HCT116 (cell line): ENCODE results near the gene MERTK.

Experiments used
- ATF3 ChIP-seq: IDR thresholded peaks from 2 replicates; pipeline ENCODE4 v1.6.1; 2012
- CBX3 ChIP-seq: IDR thresholded peaks from 2 replicates; pipeline ENCODE4 v1.6.1; 2012; ENCODE audit warnings: low read depth
- EZH2 ChIP-seq: fragments of 200-600 bp; sonication (generic); IDR thresholded peaks from 2 replicates; pipeline ENCODE4 v1.6.1; 2017; ENCODE audit warnings: antibody characterized with exemption, mixed run types
- POLR2A ChIP-seq: IDR thresholded peaks from 2 replicates; pipeline ENCODE4 v1.7.0; 2011; ENCODE audit warnings: borderline replicate concordance; ENCODE audit not compliant: insufficient read depth, insufficient read length; ENCODE audit errors: extremely low read depth
- ZFX ChIP-seq: fragments of 450-650 bp; IDR thresholded peaks from 2 replicates; pipeline ENCODE4 v1.6.1; 2017
- TF ChIP-seq, protein P1 (sequence below), 3 experiments: fragments of 200-600 bp in 1 of 3; sonication (generic) in 1 of 3; IDR thresholded peaks in 2 of 3; conservative IDR thresholded peaks in 1 of 3; 2 replicates each; pipeline ENCODE4 v1.5.1; 2012 to 2017; ENCODE audit warnings: low read depth in 2 of 3, low read length in 2 of 3, antibody characterized with exemption in 1 of 3, borderline replicate concordance in 1 of 3, control low read depth in 1 of 3, mild to moderate bottlenecking in 1 of 3, mixed read lengths in 1 of 3, mixed run types in 1 of 3, moderate library complexity in 1 of 3; ENCODE audit not compliant: insufficient read depth in 1 of 3
- TF ChIP-seq, protein P2 (sequence below): IDR thresholded peaks from 2 replicates; pipeline ENCODE4 v1.6.1; 2012; ENCODE audit warnings: low read depth

- TF ChIP-seq EZH2 = no peak
- TF ChIP-seq, protein P1, sequence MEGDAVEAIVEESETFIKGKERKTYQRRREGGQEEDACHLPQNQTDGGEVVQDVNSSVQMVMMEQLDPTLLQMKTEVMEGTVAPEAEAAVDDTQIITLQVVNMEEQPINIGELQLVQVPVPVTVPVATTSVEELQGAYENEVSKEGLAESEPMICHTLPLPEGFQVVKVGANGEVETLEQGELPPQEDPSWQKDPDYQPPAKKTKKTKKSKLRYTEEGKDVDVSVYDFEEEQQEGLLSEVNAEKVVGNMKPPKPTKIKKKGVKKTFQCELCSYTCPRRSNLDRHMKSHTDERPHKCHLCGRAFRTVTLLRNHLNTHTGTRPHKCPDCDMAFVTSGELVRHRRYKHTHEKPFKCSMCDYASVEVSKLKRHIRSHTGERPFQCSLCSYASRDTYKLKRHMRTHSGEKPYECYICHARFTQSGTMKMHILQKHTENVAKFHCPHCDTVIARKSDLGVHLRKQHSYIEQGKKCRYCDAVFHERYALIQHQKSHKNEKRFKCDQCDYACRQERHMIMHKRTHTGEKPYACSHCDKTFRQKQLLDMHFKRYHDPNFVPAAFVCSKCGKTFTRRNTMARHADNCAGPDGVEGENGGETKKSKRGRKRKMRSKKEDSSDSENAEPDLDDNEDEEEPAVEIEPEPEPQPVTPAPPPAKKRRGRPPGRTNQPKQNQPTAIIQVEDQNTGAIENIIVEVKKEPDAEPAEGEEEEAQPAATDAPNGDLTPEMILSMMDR (IDR thresholded peaks at IDR 0.05 in 2 of 3, conservative IDR thresholded peaks at IDR 0.05 in 1 of 3; ENCODE audit: borderline replicate concordance in 1 of 3, insufficient read depth in 1 of 3, low read depth in 2 of 3, low read length in 2 of 3) = no peak
- TF ChIP-seq POLR2A = no peak
- no peak for TF ChIP-seq ZFX
- TF ChIP-seq, protein P2, sequence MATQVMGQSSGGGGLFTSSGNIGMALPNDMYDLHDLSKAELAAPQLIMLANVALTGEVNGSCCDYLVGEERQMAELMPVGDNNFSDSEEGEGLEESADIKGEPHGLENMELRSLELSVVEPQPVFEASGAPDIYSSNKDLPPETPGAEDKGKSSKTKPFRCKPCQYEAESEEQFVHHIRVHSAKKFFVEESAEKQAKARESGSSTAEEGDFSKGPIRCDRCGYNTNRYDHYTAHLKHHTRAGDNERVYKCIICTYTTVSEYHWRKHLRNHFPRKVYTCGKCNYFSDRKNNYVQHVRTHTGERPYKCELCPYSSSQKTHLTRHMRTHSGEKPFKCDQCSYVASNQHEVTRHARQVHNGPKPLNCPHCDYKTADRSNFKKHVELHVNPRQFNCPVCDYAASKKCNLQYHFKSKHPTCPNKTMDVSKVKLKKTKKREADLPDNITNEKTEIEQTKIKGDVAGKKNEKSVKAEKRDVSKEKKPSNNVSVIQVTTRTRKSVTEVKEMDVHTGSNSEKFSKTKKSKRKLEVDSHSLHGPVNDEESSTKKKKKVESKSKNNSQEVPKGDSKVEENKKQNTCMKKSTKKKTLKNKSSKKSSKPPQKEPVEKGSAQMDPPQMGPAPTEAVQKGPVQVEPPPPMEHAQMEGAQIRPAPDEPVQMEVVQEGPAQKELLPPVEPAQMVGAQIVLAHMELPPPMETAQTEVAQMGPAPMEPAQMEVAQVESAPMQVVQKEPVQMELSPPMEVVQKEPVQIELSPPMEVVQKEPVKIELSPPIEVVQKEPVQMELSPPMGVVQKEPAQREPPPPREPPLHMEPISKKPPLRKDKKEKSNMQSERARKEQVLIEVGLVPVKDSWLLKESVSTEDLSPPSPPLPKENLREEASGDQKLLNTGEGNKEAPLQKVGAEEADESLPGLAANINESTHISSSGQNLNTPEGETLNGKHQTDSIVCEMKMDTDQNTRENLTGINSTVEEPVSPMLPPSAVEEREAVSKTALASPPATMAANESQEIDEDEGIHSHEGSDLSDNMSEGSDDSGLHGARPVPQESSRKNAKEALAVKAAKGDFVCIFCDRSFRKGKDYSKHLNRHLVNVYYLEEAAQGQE = no peak
- TF ChIP-seq CBX3 = no peak
- TF ChIP-seq ATF3 = no peak
Observed at GRCh38 chr2:111918383-111918806, 20.0 kb downstream of the MERTK start.
